8988T (cell line): ENCODE results near the gene GPR152.

ENCODE experiments used
- DNase-seq: peaks from one replicate; pipeline ENCODE4 v3.0.0; 2011

Gene GPR152

DNA sequence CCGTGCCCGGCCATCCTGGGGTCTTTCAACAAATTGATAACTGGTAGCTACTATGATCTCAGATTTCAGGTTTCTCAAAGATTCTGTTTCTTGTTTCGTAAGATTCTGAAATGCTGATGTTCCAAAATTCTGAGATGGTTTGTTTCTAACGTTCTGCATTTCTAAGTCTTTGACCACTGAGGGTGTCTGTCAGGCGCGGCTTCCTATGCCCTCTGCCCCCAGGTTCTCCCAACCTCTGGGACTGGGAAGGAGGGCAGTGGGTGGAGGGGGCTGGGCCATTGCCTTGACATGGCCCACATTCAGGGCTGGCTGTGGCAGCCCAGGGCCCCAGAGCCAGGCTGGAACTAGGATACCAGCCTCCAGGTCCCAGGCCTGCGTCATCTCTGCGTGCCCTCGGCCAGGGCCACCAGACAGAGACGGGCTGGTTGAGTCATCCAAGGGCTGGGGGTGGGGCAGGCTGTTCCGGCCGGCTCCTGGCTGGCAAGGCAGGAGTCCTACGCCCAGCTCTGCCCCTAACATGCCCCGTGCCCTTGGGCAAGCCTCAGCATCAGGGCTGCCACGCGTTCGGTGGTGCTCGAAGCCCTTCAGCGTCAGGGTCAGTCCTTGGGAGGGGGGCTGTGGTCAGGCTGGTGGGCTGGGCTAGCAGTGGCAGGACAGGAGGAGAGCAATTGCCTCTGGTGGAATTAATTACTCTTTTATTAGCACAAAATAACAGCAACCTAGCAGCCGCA, 11.3 kb upstream of the GPR152 start:
- no peak for DNase-seq

DNA sequence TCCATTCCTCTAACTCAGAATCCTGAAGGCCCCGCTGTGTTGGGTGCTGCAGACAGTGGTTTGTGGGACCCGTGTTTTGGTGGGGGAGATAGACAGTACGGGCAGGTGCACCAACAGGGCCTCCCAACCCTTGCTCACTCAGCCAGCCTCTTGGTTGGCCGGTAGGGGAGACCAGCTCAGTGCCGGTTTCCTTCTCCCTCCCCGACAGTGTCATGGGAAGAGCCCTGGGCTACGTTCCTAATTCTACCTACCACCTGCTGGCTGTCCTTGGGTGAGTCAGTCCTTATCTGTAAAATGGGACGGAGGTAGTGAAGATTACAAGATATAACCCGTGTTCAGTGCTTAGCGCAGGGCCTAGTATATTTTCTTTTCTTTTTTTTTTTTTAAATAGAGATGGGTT, 10.7 kb upstream of the GPR152 start:
- DNase-seq = no peak

DNA sequence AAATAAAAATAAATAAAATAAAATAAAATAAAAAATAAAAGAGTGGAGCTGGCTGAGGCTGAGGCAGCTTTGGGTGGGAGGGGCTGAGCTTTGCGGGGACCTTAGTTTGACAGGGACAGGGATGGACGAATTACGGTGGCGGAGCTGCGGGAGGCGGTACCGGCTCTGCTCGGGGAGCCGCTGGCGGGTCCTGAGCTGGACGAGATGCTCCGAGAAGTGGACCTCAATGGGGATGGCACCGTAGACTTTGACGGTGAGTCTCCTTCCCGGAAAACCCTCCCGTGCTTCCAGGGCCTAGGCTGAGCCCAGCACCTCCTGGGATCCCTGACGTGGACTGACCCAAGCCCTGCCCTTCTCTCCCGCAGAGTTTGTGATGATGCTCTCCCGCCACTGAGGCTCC, 5.7 kb upstream of the GPR152 start:
- no peak for DNase-seq

- DNase-seq = no peak
Observed at GRCh38 chr11:67457453-67457852, 4.9 kb upstream of the GPR152 start.

DNA sequence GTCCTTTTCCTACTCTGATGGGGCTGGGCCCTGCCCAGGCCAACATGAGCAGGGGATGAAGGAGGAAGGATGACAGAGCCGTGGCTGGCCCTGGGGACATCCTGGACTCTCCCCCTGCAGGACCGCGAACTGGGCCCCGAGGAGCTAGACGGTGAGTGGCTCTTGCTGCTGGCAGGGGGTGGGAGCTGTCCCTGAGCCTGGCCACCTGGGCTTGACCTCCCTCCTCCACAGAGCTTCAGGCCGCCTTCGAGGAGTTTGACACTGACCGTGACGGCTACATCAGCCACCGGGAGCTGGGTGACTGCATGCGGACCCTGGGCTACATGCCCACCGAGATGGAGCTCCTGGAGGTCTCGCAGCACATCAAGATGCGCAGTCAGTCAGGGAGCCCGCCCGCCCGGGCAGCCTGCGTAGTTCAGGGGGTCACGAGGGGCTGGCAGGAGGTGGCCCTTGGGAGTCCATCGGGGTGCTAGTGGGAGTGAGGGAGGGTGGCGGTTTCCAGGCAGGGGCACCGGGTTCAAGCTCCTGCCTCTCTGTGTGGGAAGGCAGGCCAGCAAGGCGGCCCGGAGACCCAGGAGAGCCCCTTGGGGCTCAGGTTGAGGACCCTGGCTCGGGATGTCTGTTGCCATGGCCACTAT, 3.7 kb upstream of the GPR152 start:
- DNase-seq = no peak

DNA sequence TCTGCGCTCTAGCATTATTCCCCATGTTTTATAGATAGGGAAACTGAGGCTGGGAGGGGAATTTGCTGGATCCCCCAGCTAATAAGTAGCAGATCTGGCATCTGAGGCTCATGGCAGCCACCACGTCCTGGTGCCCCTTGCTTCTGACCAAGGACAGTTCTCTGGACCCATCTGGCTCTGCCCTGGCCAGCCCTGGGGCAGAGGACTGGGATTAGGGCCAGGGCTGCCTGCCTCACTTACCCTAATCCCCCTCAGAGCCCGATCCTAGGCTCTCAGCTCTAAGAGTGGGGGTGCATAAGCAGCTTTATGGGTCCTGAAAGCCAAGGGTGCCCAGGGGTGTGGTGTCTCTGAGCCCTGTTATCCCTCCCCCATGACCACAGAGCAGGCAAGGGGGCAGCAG, 2.5 kb upstream of the GPR152 start, which contains the start of gene CABP4:
CABP4 (plus strand) TSS at position 301 of the 400 bp plus-strand sequence; CDS start at position 371, 70 bp downstream.
- no peak for DNase-seq

DNA sequence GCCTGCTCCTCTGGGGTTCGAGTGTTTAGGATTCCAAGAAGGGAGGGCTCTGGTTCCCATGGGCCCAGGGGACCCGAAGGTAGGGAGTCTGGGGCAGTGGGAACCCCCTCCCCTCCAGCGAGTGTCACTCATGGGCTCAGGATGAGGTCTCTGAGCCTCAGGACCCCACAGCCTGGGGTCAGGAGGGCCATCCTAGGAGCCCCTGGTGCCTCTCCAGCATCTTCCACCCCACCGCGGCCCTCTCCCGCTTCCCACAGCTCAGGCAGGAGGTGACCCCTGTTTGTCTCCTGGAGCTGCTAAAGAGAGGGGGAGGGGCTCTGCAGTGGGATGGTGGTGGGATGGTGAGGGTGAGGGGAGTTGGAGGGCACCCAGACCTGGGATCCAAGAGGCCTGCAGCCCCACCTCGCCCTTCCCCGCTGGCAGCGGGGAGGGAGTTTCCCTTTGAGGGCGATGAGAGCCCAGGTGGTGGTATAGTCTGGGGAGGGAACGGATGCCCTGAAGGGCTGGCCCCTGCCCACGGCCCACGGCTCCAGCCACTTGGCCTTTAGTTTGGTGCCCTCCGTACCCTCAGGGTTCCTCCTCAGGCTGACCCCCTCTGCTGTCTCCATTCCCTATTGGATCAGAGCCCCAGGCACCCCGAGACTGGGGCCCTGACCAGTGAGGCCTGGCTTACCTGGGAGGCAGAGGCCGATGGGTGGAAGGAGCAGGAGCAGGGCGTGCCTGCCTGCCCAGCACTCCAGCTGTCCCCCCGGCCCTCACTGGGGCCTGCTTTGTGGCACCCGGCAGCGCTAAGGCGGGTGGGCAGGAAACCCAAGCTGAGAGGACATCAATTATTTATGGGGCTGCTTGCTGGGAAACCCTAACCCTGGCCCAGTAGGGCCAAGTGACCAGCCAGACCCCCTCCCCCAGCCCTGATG, 1.5 kb upstream of the GPR152 start:
- DNase-seq = no peak

- no peak for DNase-seq
Observed at GRCh38 chr11:67451658-67451976, 912 bp downstream of the GPR152 start.

DNA sequence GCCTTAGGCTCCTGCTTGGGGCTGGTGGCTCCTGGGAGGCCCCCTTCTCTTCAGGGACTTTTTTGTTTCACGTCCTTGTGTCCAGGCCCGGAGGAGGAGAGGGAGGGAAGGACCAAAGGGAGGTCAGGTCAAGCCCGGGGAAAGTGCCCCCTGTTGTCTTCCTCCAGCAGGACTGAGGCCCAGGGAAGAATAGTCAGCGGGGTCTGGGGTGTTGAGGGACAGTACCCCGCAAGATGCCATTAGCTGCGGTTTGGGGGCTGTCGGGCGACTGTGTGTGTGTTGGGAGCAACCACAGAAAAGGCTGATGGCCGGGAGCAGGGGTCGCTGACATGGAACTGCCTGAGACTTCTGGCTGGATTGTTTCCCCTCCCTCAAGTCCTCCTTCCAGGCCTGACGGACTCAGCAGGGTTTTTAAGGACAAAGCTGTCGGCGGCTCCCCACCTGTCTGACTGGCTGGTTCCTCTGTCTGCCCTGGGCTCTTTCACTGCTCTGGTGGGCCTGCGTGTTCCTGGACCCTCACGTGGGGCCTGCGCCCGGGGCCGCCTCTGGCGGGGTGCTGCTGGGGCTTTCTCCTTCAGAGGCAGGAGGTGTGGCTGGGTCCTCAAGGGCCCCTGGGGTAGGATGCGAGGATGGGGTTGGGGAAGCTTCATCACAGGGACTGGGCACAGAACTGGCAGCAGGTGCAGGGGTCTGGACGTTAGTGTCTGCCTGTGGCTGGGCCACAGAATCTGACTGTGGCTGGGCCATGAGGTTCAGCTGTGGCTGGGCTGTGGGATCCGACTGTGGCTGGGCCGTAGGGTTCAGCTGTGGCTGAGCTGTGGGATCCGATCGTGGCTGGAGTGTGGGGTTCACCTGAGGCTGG, 1.5 kb downstream of the GPR152 start:
- DNase-seq = no peak

DNA sequence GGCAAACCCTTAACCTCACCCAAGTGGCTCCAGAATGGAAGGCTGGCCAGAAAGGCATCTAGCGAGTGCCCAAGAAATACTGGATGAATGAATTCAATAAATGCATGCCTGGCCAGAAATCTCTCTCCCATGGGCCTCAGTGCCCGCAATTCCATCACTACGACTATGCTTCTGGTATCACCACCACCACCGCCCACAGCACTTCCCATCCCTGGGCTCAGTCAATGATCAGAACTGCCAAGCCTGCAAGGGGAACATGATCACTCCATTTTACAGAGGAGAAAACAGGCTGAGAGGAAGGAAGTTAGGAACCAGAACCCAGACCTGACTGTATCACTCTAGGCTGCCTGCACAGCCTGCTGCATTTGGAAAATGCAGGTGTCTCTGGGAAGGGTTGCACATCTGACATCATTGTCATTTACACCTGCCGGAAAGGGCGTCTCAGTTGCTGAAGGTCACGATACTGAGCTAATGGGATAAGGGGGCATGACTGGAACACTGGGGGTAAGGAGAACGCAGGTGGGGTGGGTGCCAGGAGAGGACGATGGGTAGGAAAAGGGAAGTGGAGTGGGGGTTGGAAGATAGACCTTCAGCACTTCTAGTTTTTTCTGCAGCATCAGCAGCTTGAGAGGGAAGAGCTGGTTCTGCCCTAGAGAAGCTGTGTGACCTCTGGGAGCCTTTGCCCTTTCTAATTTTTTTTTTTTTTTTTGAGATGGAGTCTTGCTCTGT, 3.2 kb downstream of the GPR152 start:
- no peak for DNase-seq

DNA sequence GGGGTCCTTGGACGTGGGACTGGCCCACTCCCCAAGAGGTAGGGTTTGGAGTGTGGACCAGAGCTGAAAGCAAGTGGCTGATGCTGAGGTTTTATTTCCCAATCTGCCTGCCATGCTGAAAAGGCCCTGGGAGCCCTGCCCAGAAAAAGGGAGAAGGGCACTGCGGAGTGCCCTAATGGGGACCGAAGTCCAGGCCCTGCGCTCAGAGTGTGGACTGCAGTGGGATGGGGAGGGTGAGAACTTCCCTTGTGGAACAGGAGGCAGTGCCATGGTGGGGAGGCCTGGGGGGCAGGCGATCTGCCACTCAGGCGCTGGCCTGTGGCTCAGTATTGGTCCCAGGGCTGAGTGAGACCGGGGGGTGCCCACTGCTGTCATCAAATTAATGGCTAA, 4.3 kb downstream of the GPR152 start:
- DNase-seq = no peak

DNA sequence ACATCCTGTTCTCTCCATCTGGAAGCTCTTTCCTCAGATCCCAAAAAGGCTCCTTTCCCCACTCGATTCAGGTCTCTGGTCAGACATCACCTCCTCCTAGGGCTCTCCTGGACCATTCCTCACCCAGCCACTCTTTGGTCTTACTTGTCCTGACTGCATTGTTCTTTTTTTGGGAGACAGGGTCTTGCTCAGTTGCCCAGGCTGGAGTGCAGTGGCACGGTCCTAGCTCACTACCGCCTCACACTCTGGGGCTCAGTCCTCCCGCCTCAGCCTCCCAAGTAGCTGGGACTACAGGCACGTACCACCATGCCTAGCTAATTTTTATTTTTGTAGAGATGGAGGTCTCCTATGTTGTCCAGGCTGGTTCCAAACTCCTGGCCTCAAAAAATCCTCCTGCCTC, 7.0 kb downstream of the GPR152 start:
- DNase-seq = no peak

- no peak for DNase-seq
Observed at GRCh38 chr11:67442504-67443404, 9.8 kb downstream of the GPR152 start.

GRCh38 chr11:67441731-67442351, 10.7 kb downstream of the GPR152 start:
- DNase-seq = no peak

DNA sequence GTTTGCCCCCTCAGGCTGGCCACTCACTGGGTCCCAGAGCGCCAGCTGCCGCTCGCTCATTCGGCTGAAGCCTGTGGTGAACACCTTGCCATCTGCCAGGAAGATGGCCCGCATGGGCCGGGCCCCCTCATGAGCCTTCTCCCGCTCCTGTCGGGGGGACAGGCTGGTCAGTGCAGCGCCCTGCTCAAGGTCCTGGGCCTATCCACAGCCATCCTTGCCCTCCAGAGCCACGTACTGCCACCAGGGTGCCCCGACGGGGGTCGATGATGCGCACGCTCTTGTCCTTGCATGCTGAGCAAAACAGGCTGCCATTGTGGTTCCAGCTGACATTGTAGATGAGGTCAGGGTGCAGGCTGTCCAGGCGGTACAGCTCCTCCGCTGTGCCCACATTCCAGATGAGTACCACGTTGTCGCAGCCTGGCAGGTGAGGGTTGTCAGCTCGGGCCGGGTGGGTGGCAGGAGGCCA, 11.4 kb downstream of the GPR152 start:
- DNase-seq = no peak

DNA sequence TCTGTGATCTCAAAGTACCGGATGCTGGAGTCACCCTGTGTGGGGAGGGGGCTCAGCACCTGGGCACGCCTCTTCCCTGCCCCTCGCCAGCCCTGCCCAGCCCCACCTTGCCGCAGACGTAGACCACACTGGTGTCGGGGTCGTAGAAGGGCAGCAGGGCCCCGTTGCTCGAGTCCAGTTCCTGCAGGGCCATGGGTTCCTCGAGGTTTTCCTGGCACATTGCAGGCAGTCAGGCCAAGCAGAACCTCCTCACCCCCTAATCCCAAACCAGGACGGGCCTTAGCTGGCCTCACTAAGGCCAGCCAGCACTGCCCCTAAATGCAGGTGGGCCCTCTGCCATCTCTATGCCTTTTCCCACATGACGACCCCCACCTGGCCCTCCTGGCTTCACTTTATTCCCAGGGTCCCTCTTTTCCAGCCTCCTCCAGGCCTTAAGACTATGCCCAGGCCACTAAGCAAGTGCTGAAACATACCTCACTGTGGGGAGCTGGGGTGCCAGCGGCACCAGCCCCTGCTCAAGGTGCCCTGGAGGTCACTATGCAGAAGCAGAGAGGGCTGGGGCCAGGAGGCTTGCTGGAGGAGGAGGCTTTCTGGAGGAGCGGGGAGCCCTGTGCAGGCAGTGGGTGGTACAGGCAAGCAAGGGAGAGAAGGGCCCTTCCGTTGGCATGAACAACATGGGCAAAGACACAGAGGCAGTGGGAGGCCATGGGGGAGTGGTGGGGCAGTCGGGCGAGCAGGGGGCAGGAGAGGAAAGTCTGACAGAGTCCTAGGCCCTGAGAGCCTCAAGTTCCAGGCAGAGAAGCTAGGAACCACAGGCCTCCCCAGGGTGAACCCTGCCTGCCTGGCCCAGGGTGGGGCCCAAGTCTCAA, 12.1 kb downstream of the GPR152 start:
- DNase-seq = no peak

GRCh38 chr11:67439321-67440228, 13.0 kb downstream of the GPR152 start:
- DNase-seq = peak; percentile 97
